GM19395 (cell line): ENCODE results near the gene ZNF445.
"Not testable (repeated sequence)": the region's sequence is repeated elsewhere in the genome, so short reads cannot be mapped to it uniquely, and the experiment has no call there.

Experiments used
- ATAC-seq: cut with Tn5 transposase; IDR thresholded peaks from one replicate; pipeline ENCODE4 v1.9.1; 2021; ENCODE audit warnings: mild to moderate bottlenecking, moderate library complexity; ENCODE audit not compliant: unreplicated experiment

Gene ZNF445

DNA sequence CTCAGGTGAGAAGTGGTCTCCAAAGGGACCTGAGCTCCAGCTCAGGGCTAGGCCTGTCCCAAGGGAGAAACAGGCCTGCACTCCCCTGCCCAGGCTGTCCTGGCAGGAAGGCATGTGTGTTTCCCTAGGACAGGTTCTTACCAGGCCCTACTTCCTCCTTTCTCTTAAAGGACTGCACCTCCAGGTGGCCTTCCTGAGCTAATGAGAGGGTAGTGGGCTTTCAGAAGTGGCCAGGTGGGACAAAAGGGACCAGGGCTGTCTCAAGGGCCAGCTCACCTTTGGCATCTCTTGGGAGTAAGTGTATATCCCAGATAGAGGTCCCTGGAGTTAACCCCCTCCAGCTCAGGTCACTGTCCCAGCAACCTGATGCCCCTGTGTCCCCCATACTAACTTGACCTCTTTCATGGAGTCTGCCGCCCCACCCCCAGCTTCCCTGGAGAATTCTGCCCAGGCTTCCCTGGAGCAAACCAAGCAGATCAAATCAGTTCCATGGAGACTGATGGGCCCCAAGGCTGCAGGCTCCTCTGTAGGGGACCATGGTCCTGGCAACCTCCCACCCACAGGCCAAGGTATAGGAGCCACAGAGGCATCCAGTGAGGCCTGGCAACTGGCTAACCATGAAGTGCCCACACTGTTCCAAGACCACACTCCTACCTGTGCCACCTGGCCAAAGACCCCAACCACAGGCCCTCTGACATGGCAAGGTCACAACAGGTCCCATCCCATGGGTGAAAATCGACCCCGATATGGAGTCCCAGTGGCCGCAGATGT lies 67.6 kb downstream of the ZNF445 start:
- ATAC-seq = no peak

DNA sequence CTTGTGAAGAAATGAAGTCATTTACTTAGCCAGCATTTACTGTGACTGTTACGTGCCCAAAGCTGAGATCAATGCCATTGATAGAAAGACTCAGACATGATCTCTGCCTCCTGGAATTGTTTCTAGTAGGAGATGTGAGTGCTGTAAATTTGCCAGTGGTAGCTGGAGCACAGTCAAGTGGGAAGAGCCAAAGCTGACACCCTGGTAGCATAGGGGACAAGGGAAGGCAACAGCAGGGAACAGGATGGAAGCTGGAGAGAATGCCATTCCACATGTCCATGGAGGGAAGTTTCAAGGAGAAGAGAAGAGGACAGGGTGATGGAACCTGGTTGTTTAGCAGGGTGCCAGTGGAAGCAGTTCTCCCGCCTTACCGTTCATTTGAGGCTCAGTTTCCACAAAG lies 74.9 kb downstream of the ZNF445 start:
- ATAC-seq = no peak

DNA sequence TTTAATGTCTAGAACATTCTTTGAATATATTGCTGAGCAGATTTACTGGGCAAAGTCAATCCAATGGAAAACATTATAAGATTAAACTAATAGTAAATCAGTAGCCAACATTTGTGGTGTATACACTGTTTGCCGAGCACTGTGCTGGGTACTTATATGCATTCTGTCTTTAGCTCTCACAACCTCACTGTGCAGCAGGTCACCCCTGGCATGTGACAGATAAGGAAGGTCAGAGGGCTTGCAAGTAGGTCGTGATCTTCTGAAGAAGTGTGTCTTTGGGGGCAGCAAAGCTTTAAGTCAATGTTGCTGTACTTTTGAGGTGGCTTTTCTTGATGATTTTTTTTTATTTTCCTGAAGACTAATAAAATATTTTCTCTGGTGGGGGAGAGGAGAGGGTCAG lies 76.7 kb downstream of the ZNF445 start:
- ATAC-seq = no peak

DNA sequence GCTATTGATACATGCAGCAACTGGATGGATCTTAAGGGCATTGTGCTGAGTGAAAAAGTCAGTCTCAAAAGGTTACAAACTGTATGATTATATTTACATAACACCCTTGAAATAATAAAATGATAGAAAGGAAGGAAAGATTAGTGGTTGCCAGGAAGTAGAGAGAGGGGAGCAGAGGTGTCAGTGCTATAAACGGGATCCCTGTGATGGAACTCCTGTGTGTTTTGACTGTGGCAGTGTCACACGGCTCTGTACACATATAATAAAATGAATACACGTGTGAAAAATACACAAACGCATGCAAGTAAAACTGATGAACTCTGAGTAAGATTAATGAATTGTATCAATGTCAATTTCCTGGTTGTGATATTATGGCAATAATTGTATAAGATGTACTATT lies 78.6 kb downstream of the ZNF445 start:
- ATAC-seq = no peak

DNA sequence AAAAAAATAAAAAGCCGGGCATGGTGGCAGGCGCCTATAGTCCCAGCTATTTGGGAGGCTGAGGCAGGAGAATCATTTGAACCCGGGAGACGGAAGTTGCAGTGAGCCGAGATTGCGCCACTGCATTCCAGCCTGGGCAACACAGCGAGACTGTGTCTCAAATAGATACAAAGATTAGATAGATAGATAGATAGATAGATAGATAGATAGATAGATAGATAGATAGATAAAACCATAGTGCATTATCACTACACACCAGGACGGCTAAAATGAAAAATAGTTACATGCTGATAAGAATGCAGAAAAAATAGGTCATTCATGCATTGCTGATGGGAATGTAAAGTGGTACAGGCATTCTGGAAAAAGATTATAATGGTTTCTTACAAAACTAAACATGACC lies 79.2 kb downstream of the ZNF445 start:
- ATAC-seq = not testable (repeated sequence)

DNA sequence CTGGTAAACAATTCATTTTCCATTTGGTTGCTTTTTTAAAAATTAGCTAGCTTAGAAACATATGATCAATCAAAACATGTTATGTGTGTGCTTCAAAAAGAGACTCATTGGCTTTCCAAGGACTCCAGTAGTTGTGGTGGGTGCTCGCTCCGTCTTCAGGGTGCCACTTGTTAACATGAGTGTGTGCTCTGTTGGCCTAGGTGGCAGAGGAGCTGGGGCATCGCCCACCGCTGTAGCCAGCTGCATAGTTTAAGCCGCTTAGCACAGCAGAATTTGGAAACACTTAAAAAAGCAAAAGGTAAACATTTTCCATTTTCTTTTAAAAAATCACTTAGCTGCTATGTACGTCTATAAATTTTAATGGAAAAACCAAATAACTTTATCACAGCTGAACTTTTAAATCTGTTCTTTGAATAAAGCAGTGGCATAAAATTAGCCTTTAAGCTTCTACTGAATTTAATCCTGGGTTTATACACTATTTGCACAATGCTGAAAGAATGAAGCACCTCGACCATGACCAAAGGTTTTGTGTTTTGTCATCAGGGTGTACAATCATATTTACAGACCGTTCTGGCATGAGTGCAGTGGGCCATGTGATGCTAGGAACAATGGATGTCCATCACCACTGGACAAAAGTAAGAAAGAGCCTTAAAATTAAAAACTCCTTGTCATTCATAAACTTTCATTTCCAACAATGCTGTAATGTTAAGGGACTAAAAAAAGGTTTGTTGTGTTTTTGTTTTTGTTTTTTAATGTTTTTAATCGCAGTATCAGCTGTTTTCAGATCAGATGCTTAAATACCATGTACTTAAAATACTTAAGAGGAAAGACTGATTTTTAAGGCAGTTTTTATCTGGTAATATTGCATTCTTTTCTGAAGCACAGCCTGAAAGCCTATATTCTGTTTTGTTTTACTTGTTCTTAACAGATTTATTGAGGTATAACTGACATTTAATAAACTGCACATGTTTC lies 81.0 kb downstream of the ZNF445 start:
- no peak for ATAC-seq

DNA sequence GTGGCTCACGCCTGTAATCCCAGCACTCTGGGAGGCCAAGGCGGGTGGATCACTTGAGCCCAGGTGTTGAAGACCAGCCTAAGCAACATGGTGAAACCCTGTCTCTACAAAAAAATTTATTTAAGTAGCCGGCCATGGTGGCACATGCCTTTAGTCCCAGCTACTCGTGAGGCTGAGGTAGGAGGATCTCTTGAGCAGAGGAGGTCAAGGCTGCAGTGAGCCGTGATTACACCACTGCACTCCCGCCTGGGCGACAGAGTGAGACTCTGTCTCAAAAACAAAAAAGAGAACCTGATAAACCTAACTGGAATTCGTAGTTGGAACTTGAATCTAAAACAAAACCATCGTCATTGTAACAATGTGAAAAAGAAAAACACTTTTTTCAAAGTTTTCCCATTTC lies 81.8 kb downstream of the ZNF445 start:
- no peak for ATAC-seq

DNA sequence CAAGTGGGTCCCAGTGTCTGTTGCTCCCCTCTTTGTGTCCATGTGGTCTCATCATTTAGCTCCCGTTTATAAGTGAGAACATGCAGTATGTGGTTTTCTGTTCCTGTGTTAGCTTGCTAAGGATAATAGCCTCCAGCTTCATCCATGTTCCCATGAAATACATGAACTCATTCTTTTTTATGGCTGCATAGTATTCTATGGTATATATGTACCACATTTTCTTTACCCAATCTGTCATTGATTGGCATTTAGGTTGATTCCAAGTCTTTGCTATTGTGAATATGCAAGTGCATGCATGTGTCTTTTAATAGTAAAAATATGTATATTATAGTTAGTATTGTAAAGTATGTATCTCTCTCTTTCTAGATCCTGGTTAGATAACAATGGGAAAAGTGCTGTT lies 85.0 kb downstream of the ZNF445 start:
- ATAC-seq = no peak

DNA sequence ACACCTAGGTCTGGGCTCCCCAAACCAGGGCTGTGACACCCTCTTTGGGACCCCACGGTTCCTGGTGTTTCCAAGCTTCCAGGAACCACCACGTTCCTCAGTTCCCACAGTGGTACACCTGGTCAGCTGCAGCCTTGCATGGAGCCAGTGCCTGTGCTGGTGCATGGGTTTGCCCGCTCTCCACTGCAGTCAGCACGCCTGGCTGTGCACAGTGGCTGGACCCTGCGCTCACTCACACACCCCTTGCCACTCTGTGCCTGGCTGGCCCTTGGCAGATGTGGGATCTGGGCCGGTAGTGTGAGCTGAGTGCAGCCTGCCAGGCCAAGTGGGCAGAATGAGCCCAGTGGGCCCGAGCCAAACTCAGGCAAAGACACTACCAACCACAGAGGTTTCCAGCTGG lies 90.1 kb downstream of the ZNF445 start:
- ATAC-seq = no peak
